Activated CD8-positive, alpha-beta T cell treated with anti-CD3 and anti-CD28 coated beads for 36 hours (primary cell): ENCODE measurements around the gene ARHGAP30. TPM values are rescaled to one million over a fixed set of nuclear protein-coding genes. Genes with fewer than 3 reads are reported as not detected.

Source experiments
- ATAC-seq: fragments of 200-7000 bp; cut with Tn5 transposase; one replicate; pipeline ENCODE4 v1.10.0; 2021; ENCODE audit warnings: mild to moderate bottlenecking, moderate library complexity
- CTCF ChIA-PET: fragments of 350-600 bp; sonication (Branson Sonifier 250); formaldehyde crosslinking; loops from one replicate; lab custom pipeline; 2021; ENCODE audit warnings: antibody characterized with exemption; lab: Charles Lee
- POLR2A ChIA-PET: fragments of 350-600 bp; sonication (Branson Sonifier 250); formaldehyde crosslinking; loops from one replicate; lab custom pipeline; 2021; ENCODE audit warnings: antibody characterized with exemption; lab: Charles Lee
- DNase-seq: peaks from one replicate; pipeline ENCODE4 v3.0.0-alpha.2; 2020
- H3K27ac Mint-ChIP-seq: one replicate; pipeline ENCODE4 v1.8.0; 2021; ENCODE audit warnings: mild to moderate bottlenecking, mixed read lengths
- H3K27me3 Mint-ChIP-seq: one replicate; pipeline ENCODE4 v1.8.0; 2021; ENCODE audit warnings: mixed read lengths
- H3K36me3 Mint-ChIP-seq: one replicate; pipeline ENCODE4 v1.8.0; 2021; ENCODE audit warnings: low read depth, mixed read lengths
- H3K4me1 Mint-ChIP-seq: one replicate; pipeline ENCODE4 v1.8.0; 2021; ENCODE audit warnings: low read depth, mixed read lengths
- H3K4me3 Mint-ChIP-seq: one replicate; pipeline ENCODE4 v1.8.0; 2021; ENCODE audit warnings: mild to moderate bottlenecking, moderate library complexity, mixed read lengths
- H3K9me3 Mint-ChIP-seq: one replicate; pipeline ENCODE4 v1.8.0; 2021; ENCODE audit warnings: mixed read lengths
- intact Hi-C: fragments of 100-400 bp; cut with micrococcal nuclease; formaldehyde crosslinking; loops from one replicate; pipeline ENCODE4 v1.10.0; 2022
- total RNA-seq, 2 experiments: library from RNA; stranded (reverse); gene quantifications; one replicate each; pipeline ENCODE4 v1.2.3, GENCODE V29; 2021
- TF ChIP-seq, protein P1 (sequence below): fragments of 200-600 bp; IDR thresholded peaks from one replicate; pipeline ENCODE4 v1.8.0; 2022; ENCODE audit warnings: antibody characterized with exemption, mild to moderate bottlenecking

Gene ARHGAP30
- total RNA-seq, 2 experiments from 2014 or later: 174 to 175 TPM

- TF ChIP-seq, protein P1, sequence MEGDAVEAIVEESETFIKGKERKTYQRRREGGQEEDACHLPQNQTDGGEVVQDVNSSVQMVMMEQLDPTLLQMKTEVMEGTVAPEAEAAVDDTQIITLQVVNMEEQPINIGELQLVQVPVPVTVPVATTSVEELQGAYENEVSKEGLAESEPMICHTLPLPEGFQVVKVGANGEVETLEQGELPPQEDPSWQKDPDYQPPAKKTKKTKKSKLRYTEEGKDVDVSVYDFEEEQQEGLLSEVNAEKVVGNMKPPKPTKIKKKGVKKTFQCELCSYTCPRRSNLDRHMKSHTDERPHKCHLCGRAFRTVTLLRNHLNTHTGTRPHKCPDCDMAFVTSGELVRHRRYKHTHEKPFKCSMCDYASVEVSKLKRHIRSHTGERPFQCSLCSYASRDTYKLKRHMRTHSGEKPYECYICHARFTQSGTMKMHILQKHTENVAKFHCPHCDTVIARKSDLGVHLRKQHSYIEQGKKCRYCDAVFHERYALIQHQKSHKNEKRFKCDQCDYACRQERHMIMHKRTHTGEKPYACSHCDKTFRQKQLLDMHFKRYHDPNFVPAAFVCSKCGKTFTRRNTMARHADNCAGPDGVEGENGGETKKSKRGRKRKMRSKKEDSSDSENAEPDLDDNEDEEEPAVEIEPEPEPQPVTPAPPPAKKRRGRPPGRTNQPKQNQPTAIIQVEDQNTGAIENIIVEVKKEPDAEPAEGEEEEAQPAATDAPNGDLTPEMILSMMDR: no peak
- Mint-ChIP-seq H3K4me1 (peaks cover 61% of the 10 kb centered on the region), H3K9me3 (no peaks in the 10 kb centered on the region), H3K27me3 (no peaks in the 10 kb centered on the region), H3K36me3 (peaks cover 64% of the 10 kb centered on the region), H3K27ac (peak within 1 kb of the TSS; percentile 96), H3K4me3 (peak within 1 kb of the TSS; percentile 91)
- DNase-seq (peak; percentile 93), ATAC-seq (peak; percentile 85)
- ChIA-PET POLR2A (interaction anchor here (0.8 to 3.0 kb wide), 11 partner anchors 8 to 305 kb away, joined by 3 to 11 read pairs (median 5); partner anchors contain the start of genes ARHGAP30, DEDD and USF1), CTCF (interaction anchor here (0.6 to 3.5 kb wide), 9 partner anchors 8 to 314 kb away, joined by 3 to 41 read pairs (median 4); partner anchors contain the start of gene KLHDC9)
- intact Hi-C loops: no loop called here
These were observed 31.1 kb downstream of the ARHGAP30 start, which contains the start of gene TSTD1 for GRCh38 chr1:161038523-161039153. TSTD1 (minus strand) TSS chr1:161038964; CDS start chr1:161038889, 75 bp downstream.

- intact Hi-C loops: no loop called here
- peak overlapping the region; percentile 91 for H3K4me3 Mint-ChIP-seq
- H3K27ac Mint-ChIP-seq: peak overlapping the region; percentile 96
- DNase-seq (no peak), ATAC-seq (no peak)
- H3K27me3 Mint-ChIP-seq: no peaks in the 10 kb centered on the region
- H3K4me1 Mint-ChIP-seq: peaks cover 60% of the 10 kb centered on the region
- no peaks in the 10 kb centered on the region for H3K9me3 Mint-ChIP-seq
- POLR2A ChIA-PET: interaction anchor here (0.8 to 3.0 kb wide), 9 partner anchors 8 to 305 kb away, joined by 3 to 11 read pairs (median 6); partner anchors contain the start of genes ARHGAP30, DEDD and USF1
- CTCF ChIA-PET: interaction anchor here (0.7 to 3.5 kb wide), 7 partner anchors 9 to 102 kb away, joined by 3 to 41 read pairs (median 5); partner anchors contain the start of gene KLHDC9
- TF ChIP-seq, protein P1: no peak
- H3K36me3 Mint-ChIP-seq: peaks cover 60% of the 10 kb centered on the region
These were observed 31.8 kb downstream of the ARHGAP30 start for GRCh38 chr1:161037661-161038522.

DNA sequence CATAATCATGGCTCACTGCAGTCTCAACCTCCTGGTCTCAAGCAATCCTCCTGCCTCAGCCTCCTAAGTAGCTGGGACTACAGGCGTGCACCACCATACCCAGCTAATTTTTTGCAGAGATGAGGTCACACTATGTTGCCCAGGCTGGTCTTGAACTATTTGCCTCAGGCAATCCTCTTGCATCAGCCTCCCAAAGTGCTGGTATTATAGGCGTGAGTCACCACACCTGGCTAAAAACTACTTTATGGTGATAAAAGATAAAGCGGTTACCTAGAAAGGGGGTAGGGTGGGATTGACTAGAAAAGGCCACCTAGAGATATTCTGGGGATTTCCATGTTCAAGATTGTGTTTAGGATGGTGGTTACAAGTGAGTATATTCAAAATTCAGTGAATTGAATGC, 35.9 kb downstream of the ARHGAP30 start:
- Mint-ChIP-seq H3K27ac (peak overlapping the region; percentile 81), H3K36me3 (peaks cover 36% of the 10 kb centered on the region), H3K27me3 (no peaks in the 10 kb centered on the region), H3K4me3 (no peak overlapping the region), H3K9me3 (no peaks in the 10 kb centered on the region), H3K4me1 (peaks cover 47% of the 10 kb centered on the region)
- ATAC-seq: peak; percentile 48
- POLR2A ChIA-PET: interaction anchor here (0.6 to 2.0 kb wide), 5 partner anchors 12 to 378 kb away, joined by 3 to 14 read pairs (median 5); partner anchors contain the start of genes NIT1, PFDN2, UFC1 and USF1
- TF ChIP-seq, protein P1: no peak
- intact Hi-C loops: no loop called here
- peak; percentile 71 for DNase-seq
- CTCF ChIA-PET: interaction anchor here (1.3 to 1.9 kb wide), 3 partner anchors 8 to 36 kb away, joined by 3 to 12 read pairs (median 4); partner anchors contain the start of gene ARHGAP30

DNA sequence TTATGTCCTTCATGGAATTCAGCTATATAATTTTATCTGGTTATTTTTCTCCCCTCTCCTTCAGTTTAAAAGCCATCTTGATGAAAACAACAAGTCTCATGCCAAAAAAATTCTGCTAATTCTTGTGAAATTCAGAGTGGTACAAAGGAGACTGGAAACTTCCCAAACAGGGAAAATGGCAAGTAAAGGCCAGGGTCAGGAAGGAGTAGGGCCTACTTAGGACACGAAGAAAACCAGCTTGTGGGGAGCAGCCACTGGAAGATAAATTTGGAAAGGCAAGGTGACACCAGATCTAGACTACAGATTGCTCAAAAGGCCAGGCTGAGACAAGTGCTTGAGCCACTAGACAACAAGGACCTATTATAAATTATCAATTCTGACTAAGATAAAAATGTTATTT, 37.3 kb downstream of the ARHGAP30 start:
- H3K4me1 Mint-ChIP-seq: peaks cover 39% of the 10 kb centered on the region
- no peaks in the 10 kb centered on the region for H3K9me3 Mint-ChIP-seq
- H3K27ac Mint-ChIP-seq: peak overlapping the region; percentile 81
- intact Hi-C loops: no loop called here
- CTCF ChIA-PET: interaction anchor here (0.6 to 1.9 kb wide), 6 partner anchors 9 to 363 kb away, joined by 3 to 12 read pairs (median 3); partner anchors contain the start of genes ARHGAP30 and F11R
- H3K4me3 Mint-ChIP-seq: peak overlapping the region; percentile 7
- DNase-seq (no peak), ATAC-seq (no peak)
- peaks cover 32% of the 10 kb centered on the region for H3K36me3 Mint-ChIP-seq
- TF ChIP-seq, protein P1: no peak
- no peaks in the 10 kb centered on the region for H3K27me3 Mint-ChIP-seq
- POLR2A ChIA-PET: interaction anchor here (0.5 to 2.0 kb wide), 10 partner anchors 8 to 230 kb away, joined by 3 to 14 read pairs (median 4); partner anchors contain the start of genes NIT1, PFDN2 and USF1
